H9 (cell line): Measurements from ENCODE around the gene PLSCR2. TPM values are rescaled to one million over a fixed set of nuclear protein-coding genes. Genes with fewer than 3 reads are reported as not detected.

Experiments
- DNase-seq: peaks from one replicate; pipeline ENCODE4 v3.0.0-alpha.2; 2017
- H2AFZ ChIP-seq: one replicate; pipeline ENCODE4 v1.6.1; 2013; ENCODE audit warnings: mild to moderate bottlenecking, low read length, control low read depth, moderate library complexity
- H2AK5ac ChIP-seq: 2 replicates; pipeline ENCODE4 v1.6.1; 2013; ENCODE audit warnings: low read length, control low read depth, mixed read lengths; ENCODE audit not compliant: insufficient read length
- H2BK120ac ChIP-seq: one replicate; pipeline ENCODE4 v1.6.1; 2013; ENCODE audit warnings: low read depth, mild to moderate bottlenecking, low read length, control low read depth, inconsistent platforms; ENCODE audit not compliant: poor library complexity, severe bottlenecking
- H2BK12ac ChIP-seq: 2 replicates; pipeline ENCODE4 v1.6.1; 2013; ENCODE audit warnings: low read length, control low read depth, mixed read lengths, low read depth; ENCODE audit not compliant: insufficient read length
- H2BK15ac ChIP-seq: 2 replicates; pipeline ENCODE4 v1.6.1; 2013; ENCODE audit warnings: low read depth, low read length, control low read depth
- H2BK20ac ChIP-seq: one replicate; pipeline ENCODE4 v1.6.1; 2013; ENCODE audit warnings: low read depth, mild to moderate bottlenecking, low read length, control low read depth, inconsistent platforms; ENCODE audit not compliant: poor library complexity, severe bottlenecking
- H2BK5ac ChIP-seq: 2 replicates; pipeline ENCODE4 v1.6.1; 2013; ENCODE audit warnings: low read length, control low read depth, mixed read lengths; ENCODE audit not compliant: insufficient read length
- H3K14ac ChIP-seq: 2 replicates; pipeline ENCODE4 v1.6.1; 2013; ENCODE audit warnings: low read length, control low read depth; ENCODE audit not compliant: insufficient read depth
- H3K18ac ChIP-seq: 2 replicates; pipeline ENCODE4 v1.6.1; 2013; ENCODE audit warnings: low read depth, mild to moderate bottlenecking, mixed read lengths, low read length, control low read depth; ENCODE audit not compliant: insufficient read length
- H3K23ac ChIP-seq: 2 replicates; pipeline ENCODE4 v1.6.1; 2013; ENCODE audit warnings: low read length, control low read depth, mixed read lengths, low read depth; ENCODE audit not compliant: insufficient read length
- H3K23me2 ChIP-seq: 2 replicates; pipeline ENCODE4 v1.6.1; 2013; ENCODE audit warnings: low read depth, mild to moderate bottlenecking, mixed read lengths, low read length, control low read depth; ENCODE audit not compliant: insufficient read length, poor library complexity, severe bottlenecking
- H3K27ac ChIP-seq: 2 replicates; pipeline ENCODE4 v1.5.1; 2013; ENCODE audit warnings: low read length, control low read depth, mixed read lengths, low read depth; ENCODE audit not compliant: insufficient read length
- H3K27me3 ChIP-seq: 2 replicates; pipeline ENCODE4 v1.6.1; 2013; ENCODE audit warnings: low read length, control low read depth, inconsistent platforms; ENCODE audit not compliant: insufficient read depth
- H3K4ac ChIP-seq: 2 replicates; pipeline ENCODE4 v1.6.1; 2013; ENCODE audit warnings: low read depth, mild to moderate bottlenecking, control low read depth, inconsistent platforms, low read length, moderate library complexity
- H3K4me1 ChIP-seq: 2 replicates; pipeline ENCODE4 v1.6.1; 2013; ENCODE audit warnings: low read length, control low read depth, inconsistent platforms; ENCODE audit not compliant: insufficient read depth
- H3K4me2 ChIP-seq: 2 replicates; pipeline ENCODE4 v1.6.1; 2013; ENCODE audit warnings: low read length, control low read depth, mixed read lengths; ENCODE audit not compliant: insufficient read length, insufficient read depth
- H3K56ac ChIP-seq: 2 replicates; pipeline ENCODE4 v1.6.1; 2013; ENCODE audit warnings: low read depth, mild to moderate bottlenecking, mixed read lengths, low read length, control low read depth; ENCODE audit not compliant: insufficient read length
- H3K79me1 ChIP-seq: 2 replicates; pipeline ENCODE4 v1.6.1; 2013; ENCODE audit warnings: low read depth, mild to moderate bottlenecking, moderate library complexity, low read length, control low read depth, inconsistent platforms; ENCODE audit not compliant: insufficient read depth, poor library complexity, severe bottlenecking
- H3K79me2 ChIP-seq: 2 replicates; pipeline ENCODE4 v1.6.1; 2013; ENCODE audit warnings: low read length, control low read depth, inconsistent platforms; ENCODE audit not compliant: insufficient read depth
- H3K9ac ChIP-seq: 2 replicates; pipeline ENCODE4 v1.6.1; 2013; ENCODE audit warnings: low read length, control low read depth, mixed read lengths; ENCODE audit not compliant: insufficient read length; ENCODE audit errors: extremely low read depth
- H3K9me3 ChIP-seq: one replicate; pipeline ENCODE4 v1.6.1; 2013; ENCODE audit warnings: low read depth, low read length, inconsistent platforms; ENCODE audit not compliant: control insufficient read depth
- H3T11ph ChIP-seq: one replicate; pipeline ENCODE4 v1.6.1; 2013; ENCODE audit warnings: mild to moderate bottlenecking, low read length, control low read depth, inconsistent platforms
- H4K20me1 ChIP-seq: one replicate; pipeline ENCODE4 v1.6.1; 2013; ENCODE audit not compliant: control insufficient read depth, insufficient read length, insufficient read depth
- H4K5ac ChIP-seq: 2 replicates; pipeline ENCODE4 v1.6.1; 2013; ENCODE audit warnings: low read depth, mild to moderate bottlenecking, mixed read lengths, low read length, control low read depth; ENCODE audit not compliant: insufficient read length
- H4K8ac ChIP-seq: replicated peaks from 2 replicates; pipeline ENCODE4 v1.6.1; 2013; ENCODE audit warnings: low read length, control low read depth, mixed read lengths, low read depth; ENCODE audit not compliant: insufficient read length
- H4K91ac ChIP-seq: 2 replicates; pipeline ENCODE4 v1.6.1; 2013; ENCODE audit warnings: low read depth, mild to moderate bottlenecking, moderate library complexity, mixed read lengths, low read length, control low read depth; ENCODE audit not compliant: insufficient read length
- H3K27ac Mint-ChIP-seq, 3 experiments: 2 replicates in 2 of 3; 3 replicates in 1 of 3; pipeline ENCODE4 v1.8.0; 2020 to 2021; ENCODE audit warnings: mixed read lengths in 3 of 3, mild to moderate bottlenecking in 1 of 3, moderate library complexity in 1 of 3
- H3K27me3 Mint-ChIP-seq: 2 replicates; pipeline ENCODE4 v1.8.0; 2021; ENCODE audit warnings: low read depth, mild to moderate bottlenecking, moderate library complexity, mixed read lengths
- H3K36me3 Mint-ChIP-seq, 3 experiments: 2 replicates in 2 of 3; 3 replicates in 1 of 3; pipeline ENCODE4 v1.8.0; 2020 to 2021; ENCODE audit warnings: low read depth in 3 of 3, mixed read lengths in 3 of 3; ENCODE audit not compliant: insufficient read depth in 1 of 3
- H3K4me1 Mint-ChIP-seq, 2 experiments: 2 replicates each; pipeline ENCODE4 v1.8.0; 2020; ENCODE audit warnings: mixed read lengths in 2 of 2
- H3K4me3 Mint-ChIP-seq, 2 experiments: 2 replicates in 1 of 2; 3 replicates in 1 of 2; pipeline ENCODE4 v1.8.0; 2020 to 2021; ENCODE audit warnings: mild to moderate bottlenecking in 2 of 2, mixed read lengths in 2 of 2, moderate library complexity in 1 of 2
- H3K9me3 Mint-ChIP-seq, 2 experiments: 2 replicates in 1 of 2; 3 replicates in 1 of 2; pipeline ENCODE4 v1.8.0; 2020; ENCODE audit warnings: mild to moderate bottlenecking in 2 of 2, mixed read lengths in 2 of 2, moderate library complexity in 1 of 2
- WGBS: extraction: QIAGEN DNeasy Blood & Tissue Kit; methylation state at CpG from one replicate; pipeline ENCODE4 v1.1.7; 2013; ENCODE audit warnings: missing lambda C conversion rate, low lambda C conversion rate, mixed read lengths; ENCODE audit not compliant: insufficient read length; ENCODE audit errors: extremely low coverage; 5-methylcytosine and 5-hydroxymethylcytosine counted together
- total RNA-seq: library from RNA; stranded (reverse); gene quantifications from 2 replicates; pipeline ENCODE4 v1.2.1, GENCODE V29; 2021
- TF ChIP-seq, protein P1 (sequence below): fragments of 200-600 bp; sonication (generic); conservative IDR thresholded peaks from 3 replicates; pipeline ENCODE4 v1.8.0; 2021; ENCODE audit warnings: antibody characterized with exemption, mild to moderate bottlenecking

Gene PLSCR2
- total RNA-seq, 1 experiment from 2014 or later: not detected

DNA sequence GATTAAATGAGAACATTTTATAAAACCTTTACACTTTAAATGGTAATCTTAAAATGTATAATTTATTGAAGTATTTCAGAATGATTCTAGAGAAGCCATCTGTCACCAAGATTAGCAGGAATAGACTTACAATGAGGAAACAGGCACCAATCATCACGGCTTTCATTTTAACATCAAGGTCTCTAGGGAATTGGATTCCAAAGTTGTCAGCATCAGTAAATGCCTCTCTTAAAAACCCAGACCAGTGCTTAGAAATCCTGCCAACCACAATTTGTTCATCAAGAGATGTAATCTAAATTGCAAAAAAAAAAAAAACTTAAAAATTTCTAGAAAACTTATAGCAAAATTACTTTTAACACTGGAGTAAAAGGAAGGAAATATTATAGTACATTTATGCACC is 20.3 kb downstream of the PLSCR2 start:
- H3K27ac ChIP-seq: no peak overlapping the region
- TF ChIP-seq, protein P1, sequence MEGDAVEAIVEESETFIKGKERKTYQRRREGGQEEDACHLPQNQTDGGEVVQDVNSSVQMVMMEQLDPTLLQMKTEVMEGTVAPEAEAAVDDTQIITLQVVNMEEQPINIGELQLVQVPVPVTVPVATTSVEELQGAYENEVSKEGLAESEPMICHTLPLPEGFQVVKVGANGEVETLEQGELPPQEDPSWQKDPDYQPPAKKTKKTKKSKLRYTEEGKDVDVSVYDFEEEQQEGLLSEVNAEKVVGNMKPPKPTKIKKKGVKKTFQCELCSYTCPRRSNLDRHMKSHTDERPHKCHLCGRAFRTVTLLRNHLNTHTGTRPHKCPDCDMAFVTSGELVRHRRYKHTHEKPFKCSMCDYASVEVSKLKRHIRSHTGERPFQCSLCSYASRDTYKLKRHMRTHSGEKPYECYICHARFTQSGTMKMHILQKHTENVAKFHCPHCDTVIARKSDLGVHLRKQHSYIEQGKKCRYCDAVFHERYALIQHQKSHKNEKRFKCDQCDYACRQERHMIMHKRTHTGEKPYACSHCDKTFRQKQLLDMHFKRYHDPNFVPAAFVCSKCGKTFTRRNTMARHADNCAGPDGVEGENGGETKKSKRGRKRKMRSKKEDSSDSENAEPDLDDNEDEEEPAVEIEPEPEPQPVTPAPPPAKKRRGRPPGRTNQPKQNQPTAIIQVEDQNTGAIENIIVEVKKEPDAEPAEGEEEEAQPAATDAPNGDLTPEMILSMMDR: no peak
- no peak overlapping the region for H3K4me2 ChIP-seq

More for the DNA sequence above, 20.3 kb downstream of the PLSCR2 start:
- WGBS: no CpG with 5 or more reads among the region's 1 CpG
- no peaks in the 10 kb centered on the region for H3K27me3 ChIP-seq
- H2BK20ac ChIP-seq: no peak overlapping the region
- no peak overlapping the region for H4K91ac ChIP-seq
- H2BK15ac ChIP-seq: no peak overlapping the region
- H3K4ac ChIP-seq: no peak overlapping the region
- peaks cover 0 to 9% (median 1%) of the 10 kb centered on the region in 3 experiments; a peak in 2 of 7 replicates for H3K36me3 Mint-ChIP-seq
- no peaks in the 10 kb centered on the region for H3K4me1 ChIP-seq
- H2AK5ac ChIP-seq: no peak overlapping the region
- H2BK5ac ChIP-seq: no peak overlapping the region
- no peak overlapping the region for H4K8ac ChIP-seq
- no peaks in the 10 kb centered on the region for H3K9me3 ChIP-seq
- H2BK12ac ChIP-seq: no peak overlapping the region
- H2AFZ ChIP-seq: no peak overlapping the region
- no peak overlapping the region for H3K14ac ChIP-seq
- no peaks in the 10 kb centered on the region for H3K79me2 ChIP-seq
- no peaks in the 10 kb centered on the region for H4K20me1 ChIP-seq
- H4K5ac ChIP-seq: no peak overlapping the region
- H3K23me2 ChIP-seq: no peaks in the 10 kb centered on the region
- no peaks in the 10 kb centered on the region for H3K79me1 ChIP-seq
- H3K56ac ChIP-seq: no peak overlapping the region
- H3T11ph ChIP-seq: no peak overlapping the region
- peaks cover 5% of the 10 kb centered on the region in 2 experiments for H3K4me1 Mint-ChIP-seq
- H3K9me3 Mint-ChIP-seq: peaks cover 0 to 7% of the 10 kb centered on the region in 2 experiments; a peak in 2 of 5 replicates
- no peak overlapping the region for H3K4me3 Mint-ChIP-seq
- no peak overlapping the region for H3K27ac Mint-ChIP-seq
- H3K9ac ChIP-seq: no peak overlapping the region
- H3K27me3 Mint-ChIP-seq: no peaks in the 10 kb centered on the region
- no peak overlapping the region for H2BK120ac ChIP-seq
- no peak for DNase-seq
- H3K18ac ChIP-seq: no peak overlapping the region
- H3K23ac ChIP-seq: no peak overlapping the region
